ENCODE measurements around the gene INO80E.

Gene INO80E

GRCh38 chr16:29994600-29995323, 1.3 kb upstream of the INO80E start:
- Mint-ChIP-seq H3K27ac (peak overlapping the region; percentile 98), H3K4me3 (peak overlapping the region; percentile 99), H3K36me3 (ENCODE audit: low read depth) (peaks cover 30% of the 10 kb centered on the region), H3K9me3 (no peaks in the 10 kb centered on the region), H3K4me1 (ENCODE audit: low read depth) (peaks cover 28% of the 10 kb centered on the region), H3K27me3 (ENCODE audit: low read depth) (no peaks in the 10 kb centered on the region)

DNA sequence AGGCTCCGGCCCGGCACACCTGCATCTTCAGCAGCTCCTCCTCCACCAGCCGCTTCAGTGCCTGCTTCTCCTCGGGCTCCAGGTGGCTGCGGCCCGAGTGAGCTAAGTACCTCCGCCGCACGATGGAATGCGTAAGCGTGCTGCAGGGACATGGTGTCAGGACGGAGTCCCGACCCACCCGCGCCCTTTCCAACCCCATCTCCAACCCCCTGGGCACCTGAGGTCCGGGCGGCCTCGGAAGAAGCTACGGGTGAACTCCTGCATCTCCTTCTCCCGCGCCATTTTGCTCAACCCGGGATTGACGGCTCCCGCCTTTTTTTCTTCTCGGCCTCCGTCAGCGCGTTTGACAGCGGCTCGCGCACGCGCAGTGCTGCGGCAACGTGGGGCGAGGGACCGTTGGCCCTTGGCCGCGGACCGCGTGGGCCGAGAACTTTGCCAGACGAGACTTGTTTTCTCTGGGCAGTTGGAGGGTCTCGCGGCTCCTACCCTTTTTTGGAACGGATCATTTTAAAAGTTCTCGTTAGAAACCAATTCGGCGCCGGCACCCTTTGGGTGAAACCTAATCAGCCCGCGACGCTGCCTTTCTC, 624 bp upstream of the INO80E start, which contains the start of gene HIRIP3:
Gene HIRIP3, minus strand, starts transcription at position 294 of the 587 bp plus-strand sequence. Its CDS starts 12 bp downstream, at position 282.
- H3K4me1 Mint-ChIP-seq (ENCODE audit: low read depth): peaks cover 29% of the 10 kb centered on the region
- peak within 1 kb of the TSS; percentile 98 for H3K27ac Mint-ChIP-seq
- H3K36me3 Mint-ChIP-seq (ENCODE audit: low read depth): peaks cover 30% of the 10 kb centered on the region
- peak within 1 kb of the TSS; percentile 99 for H3K4me3 Mint-ChIP-seq
- H3K27me3 Mint-ChIP-seq (ENCODE audit: low read depth): no peaks in the 10 kb centered on the region
- no peaks in the 10 kb centered on the region for H3K9me3 Mint-ChIP-seq

- peaks cover 26% of the 10 kb centered on the region for H3K36me3 Mint-ChIP-seq (ENCODE audit: low read depth)
Observed at GRCh38 chr16:29996766-29997250, 767 bp downstream of the INO80E start.

GRCh38 chr16:29999605-30000004, 3.6 kb downstream of the INO80E start:
- peaks cover 20% of the 10 kb centered on the region for H3K4me1 Mint-ChIP-seq (ENCODE audit: low read depth)
- H3K9me3 Mint-ChIP-seq: no peaks in the 10 kb centered on the region
- H3K27me3 Mint-ChIP-seq (ENCODE audit: low read depth): no peaks in the 10 kb centered on the region
- no peak overlapping the region for H3K4me3 Mint-ChIP-seq
- H3K27ac Mint-ChIP-seq: no peak overlapping the region
- H3K36me3 Mint-ChIP-seq (ENCODE audit: low read depth): peaks cover 26% of the 10 kb centered on the region

More at GRCh38 chr16:29996766-29997250, 767 bp downstream of the INO80E start:
- H3K9me3 Mint-ChIP-seq: no peaks in the 10 kb centered on the region
- peak overlapping the region; percentile 98 for H3K27ac Mint-ChIP-seq
- H3K4me1 Mint-ChIP-seq (ENCODE audit: low read depth): peaks cover 29% of the 10 kb centered on the region
- H3K27me3 Mint-ChIP-seq (ENCODE audit: low read depth): no peaks in the 10 kb centered on the region
- peak overlapping the region; percentile 99 for H3K4me3 Mint-ChIP-seq

DNA sequence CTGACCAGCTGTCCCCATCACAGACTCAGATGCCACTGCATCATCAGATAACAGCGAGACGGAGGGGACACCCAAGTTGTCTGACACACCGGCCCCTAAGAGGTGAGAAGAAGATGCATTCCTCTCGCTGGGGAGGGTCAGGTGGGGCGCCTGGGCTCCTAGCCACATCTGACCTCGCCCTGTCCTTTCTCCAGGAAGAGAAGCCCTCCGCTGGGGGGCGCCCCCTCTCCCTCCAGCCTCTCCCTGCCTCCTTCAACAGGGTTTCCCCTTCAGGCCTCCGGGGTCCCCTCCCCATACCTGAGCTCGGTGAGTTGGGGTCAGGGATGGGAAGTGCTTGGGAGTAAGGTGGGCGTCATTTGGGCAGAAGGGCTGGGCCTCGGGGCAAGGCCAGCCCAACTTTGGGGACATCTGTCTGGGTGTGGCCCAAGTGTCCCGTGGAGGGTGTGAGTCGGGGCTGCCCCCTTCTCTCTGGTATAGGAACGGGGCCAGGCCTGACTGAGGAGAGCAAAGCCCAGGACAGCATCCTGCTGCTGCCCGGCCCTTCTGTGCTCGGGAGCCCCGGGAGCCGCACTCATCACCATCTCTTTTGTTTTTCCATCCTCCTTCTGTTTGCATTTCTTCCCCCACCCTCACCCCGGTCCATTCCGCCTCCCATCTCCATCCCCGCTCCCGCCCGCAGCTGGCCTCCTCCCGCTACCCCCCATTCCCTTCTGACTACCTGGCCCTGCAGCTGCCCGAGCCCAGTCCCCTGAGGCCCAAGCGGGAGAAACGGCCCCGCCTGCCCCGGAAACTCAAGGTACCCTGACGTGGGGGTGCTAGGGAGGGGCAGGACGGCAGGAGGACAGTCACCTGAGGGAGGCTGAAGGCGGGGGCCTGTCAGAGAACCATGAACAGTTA, 4.9 kb downstream of the INO80E start:
- no peak overlapping the region for H3K27ac Mint-ChIP-seq
- H3K9me3 Mint-ChIP-seq: no peaks in the 10 kb centered on the region
- H3K36me3 Mint-ChIP-seq (ENCODE audit: low read depth): peaks cover 26% of the 10 kb centered on the region
- peaks cover 16% of the 10 kb centered on the region for H3K4me1 Mint-ChIP-seq (ENCODE audit: low read depth)
- no peaks in the 10 kb centered on the region for H3K27me3 Mint-ChIP-seq (ENCODE audit: low read depth)
- H3K4me3 Mint-ChIP-seq: no peak overlapping the region

GRCh38 chr16:30002614-30003346, 6.7 kb downstream of the INO80E start:
- Mint-ChIP-seq H3K27me3 (ENCODE audit: low read depth) (no peaks in the 10 kb centered on the region), H3K9me3 (no peaks in the 10 kb centered on the region), H3K36me3 (ENCODE audit: low read depth) (peaks cover 19% of the 10 kb centered on the region), H3K4me3 (no peak overlapping the region), H3K4me1 (ENCODE audit: low read depth) (peaks cover 11% of the 10 kb centered on the region), H3K27ac (peak overlapping the region; percentile 13)

- Mint-ChIP-seq H3K36me3 (ENCODE audit: low read depth) (peaks cover 19% of the 10 kb centered on the region), H3K9me3 (no peaks in the 10 kb centered on the region), H3K4me1 (ENCODE audit: low read depth) (peaks cover 6% of the 10 kb centered on the region), H3K4me3 (no peak overlapping the region), H3K27ac (no peak overlapping the region), H3K27me3 (ENCODE audit: low read depth) (peaks cover 3% of the 10 kb centered on the region)
Observed at GRCh38 chr16:30003670-30004423, 7.8 kb downstream of the INO80E start.

GRCh38 chr16:30004424-30004776, 8.4 kb downstream of the INO80E start:
- H3K9me3 Mint-ChIP-seq: no peaks in the 10 kb centered on the region
- no peak overlapping the region for H3K27ac Mint-ChIP-seq
- H3K36me3 Mint-ChIP-seq (ENCODE audit: low read depth): peaks cover 13% of the 10 kb centered on the region
- peaks cover 4% of the 10 kb centered on the region for H3K4me1 Mint-ChIP-seq (ENCODE audit: low read depth)
- peaks cover 8% of the 10 kb centered on the region for H3K27me3 Mint-ChIP-seq (ENCODE audit: low read depth)
- no peak overlapping the region for H3K4me3 Mint-ChIP-seq

DNA sequence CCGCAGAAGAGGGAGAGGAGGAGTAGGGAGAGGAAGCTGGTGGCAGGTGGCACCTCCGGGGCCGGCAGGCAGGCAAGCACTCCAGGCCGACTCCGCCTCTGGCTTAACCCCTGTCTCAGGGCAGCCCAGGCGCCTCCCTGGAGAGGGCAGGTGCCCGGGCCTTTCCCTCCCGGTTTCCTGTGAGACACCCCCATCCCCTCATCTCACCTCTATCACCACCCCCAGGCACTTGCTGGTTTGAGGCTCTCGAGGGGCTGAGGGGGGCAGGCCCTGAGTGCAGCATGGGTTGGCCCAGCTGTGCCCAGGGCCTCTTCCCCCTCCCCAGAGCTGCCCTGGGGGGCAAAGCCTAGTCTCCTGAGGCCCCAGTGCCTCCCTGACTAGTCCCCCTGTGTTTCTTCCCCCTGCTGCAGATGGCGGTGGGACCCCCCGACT, 8.8 kb downstream of the INO80E start:
- no peaks in the 10 kb centered on the region for H3K9me3 Mint-ChIP-seq
- no peaks in the 10 kb centered on the region for H3K4me1 Mint-ChIP-seq (ENCODE audit: low read depth)
- H3K36me3 Mint-ChIP-seq (ENCODE audit: low read depth): peaks cover 13% of the 10 kb centered on the region
- peaks cover 11% of the 10 kb centered on the region for H3K27me3 Mint-ChIP-seq (ENCODE audit: low read depth)
- H3K4me3 Mint-ChIP-seq: no peak overlapping the region
- no peak overlapping the region for H3K27ac Mint-ChIP-seq

- Mint-ChIP-seq H3K27me3 (ENCODE audit: low read depth) (peaks cover 17% of the 10 kb centered on the region), H3K4me3 (no peak overlapping the region), H3K27ac (no peak overlapping the region), H3K9me3 (no peaks in the 10 kb centered on the region), H3K4me1 (ENCODE audit: low read depth) (no peaks in the 10 kb centered on the region), H3K36me3 (ENCODE audit: low read depth) (peaks cover 13% of the 10 kb centered on the region)
Observed at GRCh38 chr16:30005341-30006094, 9.5 kb downstream of the INO80E start.

- no peaks in the 10 kb centered on the region for H3K4me1 Mint-ChIP-seq (ENCODE audit: low read depth)
- peaks cover 18% of the 10 kb centered on the region for H3K27me3 Mint-ChIP-seq (ENCODE audit: low read depth)
- no peak overlapping the region for H3K27ac Mint-ChIP-seq
- H3K9me3 Mint-ChIP-seq: no peaks in the 10 kb centered on the region
- peaks cover 13% of the 10 kb centered on the region for H3K36me3 Mint-ChIP-seq (ENCODE audit: low read depth)
- no peak overlapping the region for H3K4me3 Mint-ChIP-seq
Observed at GRCh38 chr16:30006095-30006473, 10.0 kb downstream of the INO80E start.

DNA sequence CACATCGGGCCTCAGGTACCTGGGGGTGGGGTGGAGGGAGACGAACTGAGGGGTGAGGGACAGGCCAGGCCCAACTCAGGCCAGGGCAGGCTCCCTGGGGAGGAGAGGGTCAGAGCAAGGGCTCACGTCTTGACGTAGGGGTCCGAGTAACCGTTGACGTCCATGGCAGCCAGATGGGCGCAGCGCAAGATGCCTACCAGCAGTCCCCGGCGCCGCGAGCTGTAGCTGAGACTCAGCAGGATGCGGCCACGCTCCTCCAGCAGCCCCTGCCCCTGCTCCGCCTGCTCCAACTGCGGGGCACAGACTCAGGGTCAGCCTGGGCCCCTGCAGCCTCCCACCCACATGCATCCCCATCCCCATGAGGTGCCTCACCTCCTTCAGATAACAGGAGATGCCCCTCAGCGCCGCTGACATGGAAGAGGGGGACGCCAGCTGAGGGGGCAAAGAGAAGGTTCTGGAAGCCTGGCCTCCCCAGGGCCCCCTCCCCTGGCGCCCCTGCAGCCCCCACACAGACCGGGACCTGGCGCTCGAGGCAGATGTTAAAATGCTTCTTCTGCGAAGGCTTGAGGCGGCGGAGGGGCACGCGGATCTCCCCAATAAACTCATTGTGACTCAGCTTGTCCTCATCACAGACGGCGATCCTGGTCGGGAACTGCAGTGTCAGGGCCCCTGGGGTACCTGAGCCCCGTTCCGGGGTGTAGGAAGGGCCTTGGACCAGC, 10.8 kb downstream of the INO80E start:
- H3K4me3 Mint-ChIP-seq: no peak overlapping the region
- peaks cover under 1% of the 10 kb centered on the region for H3K4me1 Mint-ChIP-seq (ENCODE audit: low read depth)
- H3K36me3 Mint-ChIP-seq (ENCODE audit: low read depth): peaks cover 13% of the 10 kb centered on the region
- no peaks in the 10 kb centered on the region for H3K9me3 Mint-ChIP-seq
- peaks cover 22% of the 10 kb centered on the region for H3K27me3 Mint-ChIP-seq (ENCODE audit: low read depth)
- no peak overlapping the region for H3K27ac Mint-ChIP-seq

Data from T-helper 1 cell treated with Interleukin-12 subunit alpha and Interleukin-12 subunit beta and Interleukin-4 antibody, amounts not matched to agents 30 μg/mL and 1 μg/mL, for 36 hours (primary cell).